Fibroblast of the conjunctiva (primary cell): Measurements from ENCODE around the gene CTIF.
"Not testable (repeated sequence)": the region's sequence is repeated elsewhere in the genome, so short reads cannot be mapped to it uniquely, and the experiment has no call there.

Source experiments
- DNase-seq: peaks from one replicate; pipeline ENCODE4 v3.0.0-alpha.2; 2010; ENCODE audit warnings: low read depth

CTIF gene

DNA sequence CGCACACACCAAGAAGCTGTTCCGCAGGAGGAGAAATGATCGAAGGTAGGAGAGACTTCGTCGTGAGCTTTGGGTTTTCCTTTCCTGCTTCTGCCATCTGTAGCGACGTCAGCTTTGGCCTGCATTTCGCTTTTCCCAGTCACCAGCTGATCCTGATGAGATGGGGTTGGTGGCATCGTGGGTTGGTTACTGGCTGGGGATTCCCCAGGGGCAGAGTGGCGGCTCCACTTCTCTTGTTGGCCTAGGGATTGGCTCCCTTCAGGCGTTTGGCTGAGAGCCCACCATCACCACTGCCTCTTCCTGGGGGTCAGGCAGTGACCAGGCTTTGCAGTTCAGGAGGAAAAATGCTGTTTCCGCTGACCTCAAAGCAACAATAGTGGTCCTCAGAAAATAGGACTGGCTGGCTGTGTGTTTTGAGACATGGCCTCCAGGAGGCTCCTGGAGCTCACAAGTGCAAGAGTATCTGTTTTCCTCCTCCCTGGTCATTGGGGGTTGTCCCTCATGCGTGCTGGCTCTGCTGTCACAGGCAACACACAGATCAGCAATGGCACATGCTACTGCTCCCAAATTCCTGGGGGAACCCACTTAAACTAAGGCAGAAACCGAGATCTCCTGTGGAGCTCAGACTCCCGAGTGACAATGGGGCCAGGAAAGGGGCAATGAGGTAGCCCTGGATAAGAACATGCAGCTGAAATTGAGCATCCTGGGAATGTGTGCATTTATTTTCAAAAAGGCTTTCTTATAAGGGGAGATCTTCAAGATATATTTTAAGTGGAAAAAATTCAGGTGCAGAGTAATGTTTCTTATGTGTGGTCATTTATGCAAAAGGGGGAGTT, 173.0 kb downstream of the CTIF start:
- peak; percentile 16 for DNase-seq

DNA sequence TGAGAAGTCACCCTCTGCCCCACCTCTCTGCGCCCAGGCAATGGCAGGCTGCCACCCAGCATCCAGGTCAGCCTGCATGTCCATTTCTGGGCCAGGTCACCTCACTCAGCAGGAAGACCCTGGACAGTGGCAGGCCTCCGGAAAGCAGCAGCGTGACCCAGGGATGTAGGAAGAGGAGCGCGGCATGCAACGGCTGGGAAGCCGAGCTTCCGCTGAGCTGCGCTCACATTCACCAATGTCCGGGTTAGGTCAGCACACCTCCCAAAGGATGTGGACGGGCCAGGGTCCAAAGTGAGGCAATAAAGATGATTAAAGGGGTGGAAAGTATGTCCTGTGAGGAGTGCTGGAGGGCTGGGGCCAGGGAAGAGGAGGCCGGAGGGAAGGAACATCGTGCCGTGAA, 174.5 kb downstream of the CTIF start:
- DNase-seq = no peak

DNA sequence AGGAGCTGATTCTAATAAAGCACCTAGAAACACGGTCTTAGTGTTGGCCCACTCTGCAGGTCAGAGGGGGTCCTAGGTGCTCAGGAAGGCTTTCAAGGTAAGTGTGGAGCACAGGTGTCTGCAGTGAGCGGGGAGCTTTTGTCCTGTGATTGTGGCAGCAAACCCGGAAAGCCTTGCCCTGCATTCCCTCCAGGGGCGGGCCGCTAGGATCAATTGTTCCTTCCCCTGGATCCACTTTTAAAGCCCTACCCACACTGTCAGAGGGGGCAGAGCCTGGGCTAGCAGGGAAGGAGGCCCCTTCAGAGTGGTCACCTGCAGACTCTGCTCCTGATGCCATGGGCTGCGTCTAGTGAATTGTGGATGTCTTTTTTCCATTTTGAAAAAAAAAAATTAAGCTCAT, 176.0 kb downstream of the CTIF start:
- DNase-seq = no peak

DNA sequence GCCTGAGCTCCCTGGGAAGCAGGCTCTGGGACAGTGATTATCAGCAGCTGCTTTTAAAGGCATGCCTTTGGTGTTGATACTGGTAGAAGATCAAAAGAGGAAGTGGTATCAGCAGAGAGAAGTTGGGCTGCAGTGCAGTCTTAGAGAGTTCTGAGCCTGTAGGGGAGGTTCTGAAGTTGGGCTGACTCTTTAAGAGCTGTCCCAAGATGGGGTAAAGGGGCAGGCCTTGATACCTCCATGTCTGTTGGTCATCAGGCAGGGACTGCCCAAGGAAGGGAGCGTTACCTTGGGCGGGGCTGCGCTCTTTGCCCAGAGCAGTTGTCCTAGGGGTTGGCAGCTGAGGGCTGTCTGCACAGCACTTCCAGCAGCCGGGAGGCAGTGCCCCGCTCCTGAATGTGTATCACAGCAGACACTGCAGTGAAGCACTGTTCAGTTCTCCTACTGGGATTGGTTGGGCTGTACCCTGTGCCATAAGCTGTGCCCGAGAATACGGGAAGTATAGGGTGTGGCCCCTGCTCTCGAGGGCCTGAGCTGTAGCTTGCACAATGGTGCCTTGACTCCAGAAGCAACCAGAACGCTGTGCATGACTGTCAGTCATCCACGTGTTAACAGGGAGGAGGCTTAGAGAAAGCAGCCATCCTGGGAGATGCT, 177.0 kb downstream of the CTIF start:
- DNase-seq = no peak

DNA sequence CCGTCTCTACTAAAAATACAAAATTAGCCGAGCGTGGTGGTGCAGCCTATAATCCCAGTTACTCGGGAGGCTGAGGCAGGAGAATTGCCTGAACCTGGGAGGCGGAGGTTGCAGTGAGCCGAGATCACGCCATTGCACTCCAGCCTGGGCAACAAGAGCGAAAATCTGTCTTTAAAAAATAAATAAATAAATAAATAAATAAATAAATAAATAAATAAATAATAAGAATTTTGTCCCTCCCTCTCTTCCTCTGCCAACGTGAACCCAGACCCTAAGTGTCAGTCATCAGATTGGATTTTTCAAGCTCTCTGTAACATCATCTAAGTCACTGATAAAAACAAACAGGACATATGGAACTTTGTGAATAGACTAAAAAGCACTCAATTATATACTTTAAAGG, 178.4 kb downstream of the CTIF start:
- not testable (repeated sequence) for DNase-seq

DNA sequence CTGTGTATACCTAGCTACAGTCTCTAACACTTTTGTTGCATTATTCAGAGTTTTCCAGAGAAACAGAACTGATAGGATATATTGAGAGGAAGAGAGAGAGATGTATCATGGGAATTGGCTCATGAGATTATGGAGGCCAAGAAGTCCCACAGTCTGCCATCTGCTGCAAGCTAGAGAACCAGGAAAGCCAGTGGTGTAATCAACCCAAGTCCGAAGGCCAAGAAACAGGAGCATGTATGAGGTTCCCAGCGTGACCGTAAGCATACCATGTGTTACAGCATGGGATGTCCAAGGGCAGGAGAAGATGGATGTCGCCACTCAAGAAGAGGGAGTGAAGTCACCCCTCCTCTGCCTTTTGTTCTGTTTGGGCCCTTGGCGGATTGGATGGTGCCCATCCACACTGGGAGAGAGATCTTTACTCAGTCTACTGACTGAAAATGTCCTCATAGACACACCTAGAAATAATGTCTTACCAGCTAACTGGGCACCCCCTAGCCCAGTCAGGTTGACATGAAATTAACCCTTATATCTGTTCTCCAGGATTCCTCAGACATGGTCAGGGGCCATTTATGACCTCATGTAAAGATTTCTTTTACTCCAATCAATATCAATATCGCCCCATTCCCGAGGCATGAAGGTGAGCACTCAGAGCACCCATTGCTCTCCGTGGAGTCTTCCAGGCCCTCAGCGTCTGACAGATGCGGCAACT, 179.6 kb downstream of the CTIF start:
- no peak for DNase-seq

DNA sequence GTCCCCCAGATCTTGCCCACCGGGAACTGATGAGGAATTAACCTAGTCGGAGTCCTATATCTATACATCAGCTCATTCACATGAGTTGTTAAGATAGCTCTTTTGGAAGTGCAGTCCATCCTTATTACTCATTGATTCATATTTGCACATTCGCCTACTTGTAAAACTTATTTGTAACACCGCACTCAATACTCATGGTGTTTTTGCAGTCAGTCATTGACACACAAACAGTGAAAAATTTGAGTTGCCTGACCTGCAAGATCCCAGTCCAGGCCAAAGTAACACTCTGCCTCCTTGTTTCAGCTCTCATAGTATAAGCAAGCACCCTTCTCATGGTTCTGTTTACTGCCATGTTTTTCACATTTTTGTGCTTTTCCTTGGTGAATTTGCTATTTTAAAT, 180.6 kb downstream of the CTIF start:
- DNase-seq = no peak

DNA sequence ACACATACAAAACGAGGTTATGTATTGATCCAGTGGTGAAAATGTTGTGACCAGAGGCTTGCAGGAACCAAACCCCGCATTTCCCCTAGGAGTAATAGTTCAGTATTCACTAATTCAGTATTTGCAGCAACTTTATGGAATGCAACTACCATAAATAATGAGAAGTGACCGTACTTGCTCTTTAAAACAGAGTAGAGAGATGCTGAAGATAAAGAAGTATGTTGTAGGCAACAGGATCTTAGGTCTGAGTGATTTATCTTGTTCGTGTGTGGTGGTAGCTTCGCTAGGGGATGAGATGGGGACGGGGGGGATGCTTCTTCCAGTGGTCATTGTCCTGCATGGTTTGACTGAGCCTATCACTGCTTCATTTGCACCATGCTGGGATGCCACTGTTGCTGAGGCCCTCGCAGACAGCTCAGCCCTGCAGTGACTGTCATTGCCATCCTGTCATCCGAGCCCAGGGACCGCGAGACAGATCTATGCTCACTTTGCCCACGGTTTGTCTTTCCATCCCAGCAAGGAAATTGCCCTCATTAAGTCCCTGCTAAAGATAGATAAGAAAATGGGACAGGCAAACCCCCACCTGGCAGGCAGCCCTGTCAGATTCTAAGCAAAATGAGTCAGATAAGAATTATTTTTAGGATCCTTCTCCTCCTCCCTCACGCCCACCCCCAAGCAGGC, 181.3 kb downstream of the CTIF start:
- DNase-seq = no peak

DNA sequence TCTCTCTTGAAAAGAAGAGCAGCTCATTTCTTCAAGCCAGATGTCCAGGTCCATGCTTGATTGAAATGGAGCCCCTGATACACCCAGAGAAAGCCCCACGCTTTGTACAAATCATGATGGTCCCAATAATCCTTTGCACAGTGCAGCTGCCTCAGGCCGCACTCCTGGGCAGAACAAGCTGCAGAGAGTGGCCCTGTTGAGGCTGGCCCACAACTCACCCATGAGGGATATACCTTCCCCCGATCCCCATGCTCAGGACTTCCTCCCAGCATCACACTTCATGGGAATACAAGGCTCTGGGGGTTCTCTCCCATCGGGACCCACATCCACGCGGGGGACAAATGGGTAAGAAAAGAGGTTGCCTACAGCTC, 181.8 kb downstream of the CTIF start:
- no peak for DNase-seq

DNA sequence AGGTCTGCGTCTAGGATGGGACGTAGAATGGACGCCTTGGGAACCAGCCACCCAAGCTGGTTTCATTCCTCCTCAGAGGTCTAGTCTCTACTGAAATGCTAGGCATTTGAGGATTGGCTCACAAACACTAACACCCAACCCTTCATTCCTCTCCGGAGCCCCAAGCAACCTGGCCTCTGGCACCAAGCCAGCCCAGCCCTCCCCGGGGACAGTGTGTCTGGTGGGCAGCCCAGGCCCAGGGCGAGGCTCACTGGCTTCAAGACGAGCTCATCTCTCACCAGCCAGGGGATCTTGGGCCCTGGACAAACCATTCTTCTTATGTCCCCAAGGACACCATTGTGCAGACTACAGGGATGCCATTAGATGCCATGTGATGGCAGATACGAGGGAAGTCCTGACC, 182.5 kb downstream of the CTIF start:
- DNase-seq = no peak

DNA sequence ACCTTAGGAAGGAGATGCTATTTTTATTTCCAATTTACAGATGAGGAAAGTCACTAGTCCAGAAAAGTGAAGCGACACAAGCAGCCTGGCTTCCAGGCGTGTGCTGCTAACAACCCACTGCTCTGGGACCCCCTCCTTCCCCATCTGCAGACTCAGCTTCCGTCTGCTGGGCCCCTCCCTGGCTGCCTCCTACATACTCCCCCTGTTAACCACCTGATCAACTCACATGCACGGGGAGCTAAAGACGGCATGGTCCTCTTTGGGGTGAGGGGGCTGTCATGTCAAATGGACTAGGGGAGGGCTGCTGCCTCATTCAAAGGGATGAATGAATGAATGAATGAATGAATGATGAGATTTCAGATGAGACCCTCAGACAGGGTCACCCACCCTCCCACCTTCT, 184.2 kb downstream of the CTIF start:
- DNase-seq = no peak

DNA sequence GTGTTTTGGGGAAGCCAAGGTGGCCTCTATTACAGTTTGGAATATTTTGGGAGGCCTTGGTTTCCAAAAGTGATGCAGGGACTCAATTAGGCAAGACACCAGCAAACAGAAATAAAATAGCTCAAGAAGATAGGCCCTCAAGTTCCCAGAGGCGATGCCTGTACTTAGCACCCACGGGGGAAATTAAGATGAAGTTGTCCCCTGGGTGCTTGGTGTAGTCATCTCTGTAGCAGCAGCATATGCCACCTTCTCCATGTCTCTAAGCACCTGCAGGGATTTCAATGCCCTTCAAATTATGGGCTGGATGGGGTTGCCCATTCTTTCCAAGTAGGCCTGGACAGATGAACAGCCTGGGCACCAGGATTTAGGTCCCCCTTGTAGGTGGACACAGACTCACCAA, 185.0 kb downstream of the CTIF start:
- DNase-seq = no peak

DNA sequence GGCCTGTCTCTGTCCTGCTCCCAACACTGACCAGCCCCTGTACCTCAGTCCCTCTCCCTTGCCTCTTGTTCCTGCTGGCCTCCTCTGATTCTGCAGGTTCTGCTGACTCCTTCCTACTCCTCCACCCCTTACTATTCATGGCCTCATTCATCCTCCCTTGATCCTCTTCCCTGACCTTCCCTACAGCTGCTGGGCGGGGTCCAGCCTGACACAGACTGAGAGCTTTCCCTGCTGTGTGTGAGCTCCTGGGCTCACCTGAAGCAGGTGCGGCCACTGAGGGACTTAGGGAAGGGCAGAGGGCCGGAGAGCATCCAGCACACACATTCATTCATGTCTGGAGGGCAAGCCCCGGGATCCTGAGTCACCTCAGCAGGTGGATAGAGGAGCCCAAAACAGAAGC, 185.6 kb downstream of the CTIF start:
- DNase-seq = no peak

DNA sequence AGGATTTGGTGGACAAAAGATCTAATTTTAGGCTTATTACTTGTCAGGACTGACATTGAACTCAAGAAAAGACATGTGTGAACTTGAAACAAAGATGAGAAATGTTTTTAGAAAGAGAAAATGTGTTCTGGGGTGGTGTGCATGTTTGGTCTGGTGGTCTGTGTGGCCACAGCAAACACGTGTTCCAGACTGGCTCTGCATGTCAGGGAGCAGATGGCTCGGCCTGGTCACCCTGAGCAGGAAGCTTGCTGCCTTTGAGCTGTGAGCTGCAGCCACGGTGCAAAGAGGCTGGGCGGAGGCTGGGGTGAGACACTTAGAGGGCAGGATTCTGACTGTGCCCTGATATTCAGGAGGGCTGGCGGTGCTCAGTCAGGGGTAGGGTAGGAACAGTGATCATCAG, 186.1 kb downstream of the CTIF start:
- DNase-seq = no peak

DNA sequence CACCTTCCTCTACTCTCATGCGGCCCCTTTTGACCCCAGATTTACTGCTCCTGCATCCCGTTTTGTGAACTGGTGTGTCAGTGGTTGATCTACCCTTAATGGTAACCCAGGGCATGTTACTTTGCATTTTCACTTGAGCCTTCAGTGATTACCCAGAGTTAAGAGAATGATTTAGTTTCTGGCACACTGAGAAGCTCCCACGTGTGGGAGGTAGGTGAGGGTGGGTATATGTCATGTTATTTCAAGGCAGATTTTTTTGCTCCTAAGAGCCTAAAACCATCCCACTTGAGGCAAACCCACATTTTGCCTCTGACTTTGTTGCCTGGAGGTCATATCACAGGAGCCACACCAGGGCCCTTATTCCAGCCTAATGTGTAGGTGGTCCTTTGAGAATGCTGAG, 186.7 kb downstream of the CTIF start:
- no peak for DNase-seq

DNA sequence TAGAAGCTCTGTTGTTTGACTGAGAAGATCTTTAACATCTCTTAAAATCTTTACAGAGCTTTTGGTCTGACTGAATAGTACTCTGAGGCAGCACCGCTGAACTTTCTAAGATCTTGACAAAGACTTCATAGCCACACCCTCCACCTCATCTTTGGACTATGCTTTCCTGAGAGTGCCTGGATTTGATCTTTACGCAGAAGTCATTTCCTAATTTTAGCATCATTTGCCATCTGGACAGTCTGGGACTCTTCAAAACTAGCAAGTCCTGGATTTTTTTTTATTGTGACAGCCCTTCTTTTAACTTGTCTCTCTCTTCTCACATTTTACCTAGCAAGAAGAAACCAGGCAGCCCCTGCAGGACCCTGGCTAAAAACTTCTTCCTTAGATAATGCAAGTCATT, 188.8 kb downstream of the CTIF start:
- no peak for DNase-seq

DNA sequence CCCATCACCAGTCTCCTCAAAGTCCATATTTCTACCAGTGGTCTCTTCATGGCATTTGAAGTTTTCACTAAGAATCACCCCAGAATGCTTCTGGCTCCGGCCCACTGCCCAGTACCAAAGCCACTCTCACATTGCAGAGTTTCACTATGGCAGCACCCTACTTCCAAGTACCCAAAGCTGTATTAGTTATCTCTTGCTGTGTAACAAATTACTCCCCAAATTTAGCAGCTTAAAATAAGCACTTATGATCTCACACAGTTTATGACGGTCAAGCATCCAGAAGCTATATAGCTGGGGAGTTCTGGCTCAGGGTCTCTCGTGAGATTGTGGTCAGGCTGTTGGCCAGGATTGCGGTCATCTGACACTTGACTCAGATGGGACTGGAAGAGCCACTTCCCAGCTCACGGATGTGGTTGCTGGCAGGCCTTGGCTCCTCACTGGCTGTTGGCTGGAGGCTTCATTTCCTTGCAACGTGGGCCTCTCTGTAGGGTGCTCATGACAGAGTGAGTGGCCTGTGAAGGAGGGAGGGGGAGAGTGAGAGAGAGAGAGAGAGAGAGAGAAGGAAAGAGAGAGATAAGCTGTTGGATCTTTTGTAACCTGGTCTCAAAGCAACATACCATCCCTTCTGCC, 189.5 kb downstream of the CTIF start:
- peak; percentile 81 for DNase-seq

DNA sequence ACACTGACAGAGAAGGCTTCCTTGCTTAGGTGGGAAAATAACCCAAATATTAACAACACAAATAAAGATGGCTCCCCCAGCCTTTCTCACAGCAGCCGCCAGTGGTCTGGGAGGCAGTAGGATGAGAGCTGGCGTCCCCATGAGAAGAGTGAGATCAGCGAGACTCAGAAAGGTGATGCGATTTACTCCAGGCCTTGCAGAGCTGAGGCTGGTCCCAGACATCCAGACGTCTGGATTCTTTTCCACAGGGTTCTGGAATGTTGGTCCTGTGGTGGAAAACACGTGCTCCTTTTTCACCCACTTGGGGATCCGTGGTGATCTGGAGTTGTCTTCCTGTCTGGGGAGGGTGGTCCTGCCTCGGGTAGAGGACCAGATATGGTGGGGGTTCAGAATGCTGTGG, 190.6 kb downstream of the CTIF start:
- DNase-seq = no peak

DNA sequence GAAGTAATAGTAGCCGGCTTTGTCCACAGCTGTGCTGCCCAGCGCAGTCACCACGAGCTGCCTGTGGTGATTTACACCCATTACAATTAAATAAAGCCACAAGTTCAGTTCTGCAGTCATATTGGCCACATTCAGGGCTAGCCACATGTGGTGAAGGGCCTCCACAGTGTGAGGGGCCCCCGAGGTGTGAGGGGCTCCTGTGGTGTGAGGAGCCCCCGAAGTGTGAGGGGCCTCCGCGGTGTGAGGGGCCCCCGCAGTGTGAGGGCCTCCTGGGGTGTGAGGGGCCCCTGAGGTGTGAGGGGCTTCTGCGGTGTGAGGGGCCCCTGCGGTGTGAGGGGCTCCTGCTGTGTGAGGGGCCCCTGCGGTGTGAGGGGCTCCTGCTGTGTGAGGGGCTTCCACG, 191.2 kb downstream of the CTIF start:
- no peak for DNase-seq

DNA sequence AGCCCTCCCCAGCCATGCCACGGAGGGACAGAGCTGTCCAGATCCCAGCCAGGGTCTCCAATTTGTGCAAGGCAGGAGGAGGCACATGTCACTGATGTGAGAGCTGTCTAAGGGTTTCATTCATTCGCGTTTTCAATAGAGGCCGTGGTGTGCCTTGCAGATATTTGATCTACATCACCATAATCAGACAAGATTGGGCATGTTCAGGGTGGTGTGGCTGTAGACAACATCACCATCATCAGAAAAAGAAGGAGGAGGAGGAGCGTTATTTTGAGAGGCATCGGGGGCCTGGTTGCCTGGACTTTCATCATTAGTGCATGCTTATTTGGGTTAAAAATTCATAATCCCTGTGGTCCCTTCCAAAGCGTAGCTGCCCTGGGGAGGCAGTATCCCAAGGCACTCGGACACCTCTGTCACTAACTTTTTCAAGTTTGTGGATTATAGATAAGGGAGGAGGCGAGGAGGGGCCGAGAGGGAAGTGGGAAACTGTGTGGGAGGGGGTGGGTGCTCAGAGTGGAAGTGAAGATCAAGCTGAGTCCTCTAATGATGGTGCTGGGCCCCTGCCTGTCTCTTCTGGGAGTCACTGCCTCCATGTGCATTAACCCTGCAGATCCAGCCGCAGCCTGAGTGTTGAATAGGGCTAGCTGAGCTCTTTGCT, 194.1 kb downstream of the CTIF start:
- DNase-seq = no peak

DNA sequence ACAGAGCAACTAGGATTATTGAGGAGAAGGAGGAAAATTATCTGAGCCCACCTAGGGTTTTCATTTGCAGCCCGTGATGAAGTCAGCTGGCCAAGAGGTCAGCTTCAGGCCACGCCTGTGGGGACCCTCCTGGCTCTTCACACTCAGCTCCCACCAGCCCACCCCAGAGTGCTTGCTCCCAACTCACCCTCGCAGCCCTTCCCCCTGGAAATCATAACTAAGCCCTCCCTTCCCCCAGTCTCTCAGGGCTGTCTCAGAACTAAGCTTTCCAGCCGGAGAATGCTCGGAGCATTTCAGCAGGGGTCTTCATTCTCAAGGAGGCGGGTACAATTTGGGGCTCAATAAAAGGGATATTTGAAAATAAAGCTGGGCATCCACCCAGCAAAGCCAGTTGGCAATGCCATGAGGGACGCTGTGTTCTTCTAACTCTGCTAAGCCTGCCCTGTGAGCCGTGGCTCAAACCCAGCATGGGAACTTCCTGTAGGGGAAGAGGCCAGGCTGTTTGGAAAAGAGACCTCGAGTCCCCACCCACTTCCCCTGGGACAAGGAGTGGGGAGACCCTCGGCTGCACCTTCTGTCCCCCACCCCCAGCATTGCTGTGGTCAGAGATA, 194.9 kb downstream of the CTIF start:
- DNase-seq = no peak
